Lower lobe of right lung (tissue), 2 donors: Measurements from ENCODE around the gene CDKAL1. TPM values are rescaled to one million over a fixed set of nuclear protein-coding genes. Genes with fewer than 3 reads are reported as not detected.

Experiments used
- ATAC-seq, 2 donors: fragments of 200-7000 bp; cut with Tn5 transposase; one replicate each; pipeline ENCODE4 v1.9.1; 2020 to 2022; ENCODE audit warnings: mild to moderate bottlenecking in 2 of 2, moderate library complexity in 2 of 2
- DNase-seq: peaks from one replicate; pipeline ENCODE4 v3.0.0-alpha.2; 2020
- H3K27ac ChIP-seq: fragments of 200-600 bp; one replicate; pipeline ENCODE4 v1.8.0; 2022
- H3K27me3 ChIP-seq: fragments of 200-600 bp; one replicate; pipeline ENCODE4 v1.8.0; 2022; ENCODE audit warnings: low read depth
- H3K36me3 ChIP-seq: fragments of 200-600 bp; one replicate; pipeline ENCODE4 v1.8.0; 2022; ENCODE audit warnings: mild to moderate bottlenecking
- H3K4me1 ChIP-seq: fragments of 200-600 bp; one replicate; pipeline ENCODE4 v1.8.0; 2022
- H3K4me3 ChIP-seq: fragments of 200-600 bp; one replicate; pipeline ENCODE4 v1.8.0; 2022; ENCODE audit warnings: mild to moderate bottlenecking
- H3K9me3 ChIP-seq: fragments of 200-600 bp; one replicate; pipeline ENCODE4 v1.8.0; 2022
- CTCF ChIP-seq: fragments of 200-600 bp; IDR thresholded peaks from one replicate; pipeline ENCODE4 v1.8.0; 2022; ENCODE audit warnings: antibody characterized with exemption, mild to moderate bottlenecking
- intact Hi-C: fragments of 100-400 bp; cut with DNase I; formaldehyde crosslinking; loops from one replicate; pipeline ENCODE4 v1.11.0; 2022
- total RNA-seq: library from RNA; stranded (reverse); fragmentation: NEBNext Ultra II Directional; extraction: Animal tissue kit (Norgen Biotek cat#: 25700); gene quantifications from one replicate; pipeline ENCODE4 v1.2.1, GENCODE V29; 2021
- donor health status: DM: no; HTN: yes; CAD: no; lungs with severe emphysema.

CDKAL1 gene
- total RNA-seq, 1 donor from 2014 or later: 16.0 TPM

GRCh38 chr6:21230536-21230935 is 696.3 kb downstream of the CDKAL1 start:
- H3K36me3 ChIP-seq: peaks cover 16% of the 10 kb centered on the region
- DNase-seq (no peak), ATAC-seq (no peak)
- no peak overlapping the region for H3K27ac ChIP-seq
- H3K4me1 ChIP-seq: no peaks in the 10 kb centered on the region
- intact Hi-C loops: no loop called here
- H3K9me3 ChIP-seq: no peaks in the 10 kb centered on the region
- no peak overlapping the region for H3K4me3 ChIP-seq
- no peak for TF ChIP-seq CTCF
- H3K27me3 ChIP-seq: no peaks in the 10 kb centered on the region

GRCh38 chr6:21235162-21235561 is 700.9 kb downstream of the CDKAL1 start:
- intact Hi-C loops: no loop called here
- Histone ChIP-seq H3K4me1 (no peaks in the 10 kb centered on the region), H3K36me3 (peaks cover 16% of the 10 kb centered on the region), H3K27me3 (no peaks in the 10 kb centered on the region), H3K27ac (no peak overlapping the region), H3K4me3 (no peak overlapping the region), H3K9me3 (peaks cover 12% of the 10 kb centered on the region)
- TF ChIP-seq CTCF: no peak
- DNase-seq: no peak
- ATAC-seq: no peak

GRCh38 chr6:21238208-21238607 is 704.0 kb downstream of the CDKAL1 start:
- H3K36me3 ChIP-seq: no peaks in the 10 kb centered on the region
- no peak for ATAC-seq
- TF ChIP-seq CTCF: no peak
- no peak overlapping the region for H3K4me3 ChIP-seq
- DNase-seq: no peak
- H3K9me3 ChIP-seq: peaks cover 12% of the 10 kb centered on the region
- H3K4me1 ChIP-seq: no peaks in the 10 kb centered on the region
- no peaks in the 10 kb centered on the region for H3K27me3 ChIP-seq
- no peak overlapping the region for H3K27ac ChIP-seq
- intact Hi-C loops: no loop called here

- no peaks in the 10 kb centered on the region for H3K4me1 ChIP-seq
- H3K4me3 ChIP-seq: no peak overlapping the region
- no peaks in the 10 kb centered on the region for H3K27me3 ChIP-seq
- no peak for TF ChIP-seq CTCF
- H3K27ac ChIP-seq: no peak overlapping the region
- DNase-seq (no peak), ATAC-seq (no peak)
- H3K36me3 ChIP-seq: no peaks in the 10 kb centered on the region
- intact Hi-C loops: no loop called here
- peaks cover 12% of the 10 kb centered on the region for H3K9me3 ChIP-seq
These were observed 706.5 kb downstream of the CDKAL1 start for GRCh38 chr6:21240709-21241108.

GRCh38 chr6:21241231-21242130 is 707.2 kb downstream of the CDKAL1 start:
- intact Hi-C loops: no loop called here
- DNase-seq (no peak), ATAC-seq (no peak)
- H3K27ac ChIP-seq: no peak overlapping the region
- no peak for TF ChIP-seq CTCF
- H3K4me3 ChIP-seq: no peak overlapping the region
- H3K36me3 ChIP-seq: no peaks in the 10 kb centered on the region
- H3K27me3 ChIP-seq: no peaks in the 10 kb centered on the region
- peaks cover 12% of the 10 kb centered on the region for H3K9me3 ChIP-seq
- no peaks in the 10 kb centered on the region for H3K4me1 ChIP-seq
